ENCODE data around the gene HNRNPM. TPM values are rescaled to one million over a fixed set of nuclear protein-coding genes. Genes with fewer than 3 reads are reported as not detected.
"Not testable (repeated sequence)": the region's sequence is repeated elsewhere in the genome, so short reads cannot be mapped to it uniquely, and the experiment has no call there.

The HNRNPM gene, protein sequence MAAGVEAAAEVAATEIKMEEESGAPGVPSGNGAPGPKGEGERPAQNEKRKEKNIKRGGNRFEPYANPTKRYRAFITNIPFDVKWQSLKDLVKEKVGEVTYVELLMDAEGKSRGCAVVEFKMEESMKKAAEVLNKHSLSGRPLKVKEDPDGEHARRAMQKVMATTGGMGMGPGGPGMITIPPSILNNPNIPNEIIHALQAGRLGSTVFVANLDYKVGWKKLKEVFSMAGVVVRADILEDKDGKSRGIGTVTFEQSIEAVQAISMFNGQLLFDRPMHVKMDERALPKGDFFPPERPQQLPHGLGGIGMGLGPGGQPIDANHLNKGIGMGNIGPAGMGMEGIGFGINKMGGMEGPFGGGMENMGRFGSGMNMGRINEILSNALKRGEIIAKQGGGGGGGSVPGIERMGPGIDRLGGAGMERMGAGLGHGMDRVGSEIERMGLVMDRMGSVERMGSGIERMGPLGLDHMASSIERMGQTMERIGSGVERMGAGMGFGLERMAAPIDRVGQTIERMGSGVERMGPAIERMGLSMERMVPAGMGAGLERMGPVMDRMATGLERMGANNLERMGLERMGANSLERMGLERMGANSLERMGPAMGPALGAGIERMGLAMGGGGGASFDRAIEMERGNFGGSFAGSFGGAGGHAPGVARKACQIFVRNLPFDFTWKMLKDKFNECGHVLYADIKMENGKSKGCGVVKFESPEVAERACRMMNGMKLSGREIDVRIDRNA
- 100 to 1,000 TPM; 433 to 501 (median 481) TPM for polyA plus RNA-seq (ENCODE audit: insufficient read length in 3 of 3)

- peak; percentile 85 to 93 (median 91) for DNase-seq (ENCODE audit: low read depth in 3 of 3, low spot score in 2 of 3)
Measured at GRCh38 chr19:8444677-8445487, at the start of gene HNRNPM. Gene HNRNPM, plus strand, starts transcription at chr19:8444975. Its CDS starts 24 bp downstream, at chr19:8444999.

- DNase-seq (ENCODE audit: low read depth in 3 of 3, low spot score in 2 of 3), result no peak
Measured at GRCh38 chr19:8395621-8396082, 49.1 kb upstream of the HNRNPM start.

- DNase-seq (ENCODE audit: low read depth in 3 of 3, low spot score in 2 of 3), result no peak
Measured at GRCh38 chr19:8396185-8396562, 48.6 kb upstream of the HNRNPM start.

GRCh38 chr19:8396563-8397203 is 48.1 kb upstream of the HNRNPM start:
- no peak for DNase-seq (ENCODE audit: low read depth in 3 of 3, low spot score in 2 of 3)

- no peak for DNase-seq (ENCODE audit: low read depth in 3 of 3, low spot score in 2 of 3)
Measured at GRCh38 chr19:8397271-8397670, 47.5 kb upstream of the HNRNPM start.

GRCh38 chr19:8397746-8398310 is 46.9 kb upstream of the HNRNPM start:
- DNase-seq (ENCODE audit: low read depth in 3 of 3, low spot score in 2 of 3), result no peak

- peak in 1 of 3 donors; percentile 49 for DNase-seq (ENCODE audit: low read depth in 3 of 3, low spot score in 2 of 3)
Measured at GRCh38 chr19:8398311-8398771, 46.4 kb upstream of the HNRNPM start.

DNA sequence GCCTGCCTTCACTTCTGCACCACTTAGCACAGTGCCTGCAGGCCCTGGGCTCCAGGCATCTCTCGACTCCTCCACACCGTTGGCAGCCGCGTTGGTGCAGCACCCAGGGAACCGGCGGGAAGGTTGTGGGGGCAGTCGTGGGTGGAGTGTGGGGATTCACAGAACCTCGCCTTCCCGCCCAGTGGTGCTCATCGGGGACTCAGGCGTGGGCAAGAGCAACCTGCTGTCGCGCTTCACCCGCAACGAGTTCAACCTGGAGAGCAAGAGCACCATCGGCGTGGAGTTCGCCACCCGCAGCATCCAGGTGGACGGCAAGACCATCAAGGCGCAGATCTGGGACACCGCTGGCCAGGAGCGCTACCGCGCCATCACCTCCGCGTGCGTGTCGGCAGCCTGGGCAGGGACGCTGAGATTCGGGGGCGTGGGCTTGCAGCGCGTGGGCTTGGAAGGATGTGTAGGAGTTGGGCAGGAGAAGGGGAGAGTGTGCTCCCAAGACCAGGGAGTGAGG is 45.0 kb upstream of the HNRNPM start:
- DNase-seq (ENCODE audit: low read depth in 3 of 3, low spot score in 2 of 3), result no peak

DNA sequence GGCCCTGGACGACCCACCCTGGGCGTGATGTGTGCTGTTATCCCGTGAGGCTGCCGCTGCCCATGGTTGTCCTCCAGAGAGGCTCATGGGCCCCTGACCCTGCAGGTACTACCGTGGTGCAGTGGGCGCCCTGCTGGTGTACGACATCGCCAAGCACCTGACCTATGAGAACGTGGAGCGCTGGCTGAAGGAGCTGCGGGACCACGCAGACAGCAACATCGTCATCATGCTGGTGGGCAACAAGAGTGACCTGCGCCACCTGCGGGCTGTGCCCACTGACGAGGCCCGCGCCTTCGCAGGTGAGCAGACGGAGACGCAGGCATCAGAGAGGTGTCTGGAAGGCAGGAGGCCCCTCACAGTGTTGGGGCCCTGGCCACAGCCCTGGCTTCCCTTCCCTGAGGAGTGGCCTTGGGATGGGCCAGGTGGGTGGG is 42.8 kb upstream of the HNRNPM start:
- no peak for DNase-seq (ENCODE audit: low read depth in 3 of 3, low spot score in 2 of 3)

DNA sequence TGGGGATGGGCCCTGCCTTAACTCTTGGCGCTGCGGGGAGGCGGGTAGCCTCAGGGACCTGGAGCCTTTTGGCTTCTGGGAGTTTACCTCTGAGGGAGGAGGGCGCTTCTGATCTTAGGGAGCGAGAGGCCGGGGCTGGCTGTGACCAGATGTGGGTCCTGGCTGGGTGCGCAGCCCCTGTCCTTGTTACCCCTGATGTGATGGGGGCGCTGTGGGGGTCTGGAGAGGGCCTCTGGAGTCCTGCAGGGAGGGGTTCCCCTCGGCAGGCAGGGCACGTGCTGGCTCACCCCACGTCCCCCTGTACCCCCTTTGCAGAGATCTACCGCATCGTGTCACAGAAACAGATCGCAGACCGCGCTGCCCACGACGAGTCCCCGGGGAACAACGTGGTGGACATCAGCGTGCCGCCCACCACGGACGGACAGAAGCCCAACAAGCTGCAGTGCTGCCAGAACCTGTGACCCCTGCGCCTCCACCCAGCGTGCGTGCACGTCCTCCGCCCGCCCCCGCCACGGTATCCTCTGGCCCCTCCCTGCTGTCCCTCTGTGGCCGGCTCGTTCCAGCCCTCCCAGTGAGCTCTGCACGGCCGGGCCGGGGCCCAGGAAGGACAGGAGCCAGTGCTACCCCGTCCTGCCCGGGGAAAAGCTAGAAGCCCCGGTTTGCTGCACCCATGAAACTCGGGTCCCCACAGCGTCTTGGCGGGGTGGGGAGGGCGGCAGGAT is 41.5 kb upstream of the HNRNPM start:
- DNase-seq (ENCODE audit: low read depth in 3 of 3, low spot score in 2 of 3), result no peak

DNA sequence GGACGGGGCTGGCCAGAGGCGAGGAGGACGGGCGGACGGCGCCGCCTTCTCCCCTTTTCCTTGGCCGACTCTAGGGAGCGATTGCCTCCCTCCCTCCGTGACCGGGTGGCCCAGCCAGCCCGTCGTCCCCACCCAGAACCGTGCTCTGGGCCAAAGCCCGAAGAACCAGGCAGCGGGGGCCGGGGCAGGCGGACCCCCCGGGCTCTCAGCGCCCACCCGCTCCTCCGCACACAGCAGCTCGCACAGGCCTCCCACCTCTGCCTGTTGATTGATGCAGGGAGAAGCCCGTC is 41.0 kb upstream of the HNRNPM start:
- no peak for DNase-seq (ENCODE audit: low read depth in 3 of 3, low spot score in 2 of 3)

DNA sequence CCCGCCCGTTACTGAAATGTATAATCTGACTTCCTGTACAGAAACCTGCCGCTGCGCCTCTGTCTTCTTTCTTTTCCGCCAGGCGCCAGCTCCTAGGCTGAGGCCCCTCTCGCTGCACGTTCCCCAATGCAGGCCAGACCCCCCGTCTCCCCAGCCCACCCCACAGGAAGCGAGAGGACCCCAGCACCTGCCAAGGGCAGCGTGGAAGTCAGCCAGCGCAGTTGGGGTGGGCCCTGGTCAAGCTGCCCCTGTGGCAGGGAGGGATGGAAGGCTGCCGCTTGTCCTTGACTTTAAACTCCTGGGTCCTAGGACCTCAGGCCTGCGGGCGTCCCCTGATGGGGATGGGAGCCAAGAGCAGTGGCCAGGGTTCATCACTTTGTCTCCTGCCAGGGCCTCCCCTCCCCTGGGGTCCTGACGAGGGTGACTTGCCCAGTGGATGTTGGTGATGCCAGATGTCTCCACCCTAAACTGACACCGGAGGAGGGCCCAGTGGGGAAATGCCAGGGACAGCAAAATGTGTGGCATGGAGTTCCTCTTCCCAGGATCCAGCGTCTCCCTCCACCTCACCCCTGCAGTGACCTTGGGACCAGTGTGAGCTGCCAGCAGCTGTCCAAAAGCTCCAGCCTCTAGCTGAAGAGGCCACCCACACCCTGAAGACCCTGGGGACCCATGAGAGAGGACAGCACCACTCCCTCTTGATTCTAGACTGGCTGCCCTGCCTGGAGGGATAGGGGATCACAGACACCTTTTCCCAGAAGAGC is 40.2 kb upstream of the HNRNPM start:
- DNase-seq (ENCODE audit: low read depth in 3 of 3, low spot score in 2 of 3), result no peak

DNA sequence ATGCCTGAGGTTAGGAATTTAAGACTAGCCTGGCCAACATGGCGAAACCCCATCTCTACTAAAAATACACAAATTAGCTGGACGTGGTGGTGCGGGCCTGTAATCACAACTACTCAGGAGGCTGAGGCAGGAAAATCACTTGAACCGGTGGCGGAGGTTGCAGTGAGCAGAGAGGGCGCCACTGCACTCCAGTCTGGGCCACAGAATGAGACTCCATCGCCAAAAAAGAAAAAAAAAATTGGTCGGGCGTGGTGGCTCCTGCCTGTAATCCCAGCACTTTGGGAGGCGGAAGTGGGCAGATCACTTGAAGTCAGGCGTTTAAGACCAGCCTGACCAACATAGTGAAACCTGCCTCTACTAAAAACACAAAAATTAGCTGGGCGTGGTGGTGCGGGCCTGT is 34.1 kb upstream of the HNRNPM start:
- DNase-seq (ENCODE audit: low read depth in 3 of 3, low spot score in 2 of 3), result not testable (repeated sequence)

DNA sequence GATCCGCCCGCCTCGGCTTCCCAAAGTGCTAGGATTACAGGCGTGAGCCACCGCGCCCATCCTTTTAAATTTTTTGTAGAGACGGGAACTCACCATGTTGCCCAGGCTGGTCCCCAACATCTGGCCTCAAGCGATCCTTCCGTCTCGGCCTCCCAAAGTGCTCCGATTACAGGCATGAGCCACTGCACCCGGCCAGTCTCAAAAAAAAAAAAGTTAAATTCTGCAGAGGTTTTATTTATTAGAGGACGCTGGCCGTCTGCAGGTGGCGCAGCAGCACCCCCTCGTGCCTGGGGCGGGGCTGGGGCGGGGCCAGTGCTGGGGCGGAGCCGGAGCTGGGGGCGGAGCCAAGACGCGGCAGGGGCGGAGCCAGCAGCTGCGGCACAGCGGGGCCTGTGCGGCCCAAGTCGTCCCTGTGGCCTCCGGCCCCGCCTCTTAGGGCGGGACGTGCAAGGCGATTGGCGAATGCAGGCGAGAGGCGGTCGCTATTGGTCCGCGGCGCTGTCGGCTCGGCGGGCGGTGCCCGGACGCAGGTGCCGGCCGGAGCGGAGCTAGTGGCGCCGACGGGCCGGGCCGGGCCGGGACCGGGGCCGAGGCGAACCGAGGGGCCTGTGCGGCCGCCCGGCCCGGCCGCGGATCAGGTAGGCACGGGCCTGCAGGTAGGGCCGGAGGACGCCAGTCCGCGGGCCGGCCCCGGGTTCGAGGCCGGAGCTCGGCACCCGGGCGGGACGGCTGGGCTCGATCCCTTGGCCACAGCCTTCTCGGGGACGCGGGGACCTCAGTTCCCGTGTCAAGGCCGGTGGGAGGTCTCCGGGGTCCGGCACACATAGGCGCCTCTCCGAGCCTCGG is 31.8 kb upstream of the HNRNPM start, which contains the start of gene MARCHF2:
Gene MARCHF2, plus strand, starts transcription at position 523 of the 846 bp plus-strand sequence. CDS start 8,536 bp downstream, outside the sequence.
- DNase-seq (ENCODE audit: low read depth in 3 of 3, low spot score in 2 of 3), result peak; percentile 86 to 91 (median 89)

- no peak for DNase-seq (ENCODE audit: low read depth in 3 of 3, low spot score in 2 of 3)
Measured at GRCh38 chr19:8413629-8413995, 31.2 kb upstream of the HNRNPM start.

GRCh38 chr19:8416796-8417195 is 28.0 kb upstream of the HNRNPM start:
- DNase-seq (ENCODE audit: low read depth in 3 of 3, low spot score in 2 of 3), result no peak
